ENCODE data around the gene FRMD4A. TPM values are rescaled to one million over a fixed set of nuclear protein-coding genes. Genes with fewer than 3 reads are reported as not detected.
"Not testable (repeated sequence)": the region's sequence is repeated elsewhere in the genome, so short reads cannot be mapped to it uniquely, and the experiment has no call there.

Gene FRMD4A
- total and polyA plus RNA-seq, 2 of the 4 experiments (the other 2 are of a cell fraction), result 30.3 to 68.8 TPM

DNA sequence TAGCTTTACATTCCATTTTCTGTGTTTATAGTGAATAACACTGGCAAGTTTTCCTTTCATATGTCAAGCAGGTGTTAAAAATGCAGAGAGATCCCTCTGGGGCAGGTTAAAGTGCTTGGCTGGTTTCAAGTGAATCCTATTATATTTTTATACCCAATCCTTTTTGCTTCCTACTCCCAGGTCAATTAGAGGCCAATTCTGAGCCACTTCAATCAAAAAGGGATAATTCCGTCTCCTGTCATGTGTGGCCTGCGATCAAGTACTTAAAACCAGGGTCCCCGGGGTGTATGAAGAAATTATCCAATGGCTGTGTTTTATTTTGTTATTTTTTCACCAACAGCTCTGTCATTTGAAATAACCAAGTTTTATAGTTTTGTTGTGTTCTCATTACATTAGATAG is 430.8 kb downstream of the FRMD4A start:
- Histone ChIP-seq H3K9ac (ENCODE audit: low read depth, low read length) (no peak overlapping the region), H3K27me3 (ENCODE audit: control insufficient read depth, insufficient read depth, low read length) (no peaks in the 10 kb centered on the region), H4K8ac (ENCODE audit: low read depth in 2 of 2, low read length in 2 of 2) (no peak overlapping the region), H4K5ac (ENCODE audit: low read depth, low read length) (no peak overlapping the region), H3K56ac (ENCODE audit: extremely low read depth, insufficient read depth, low read length) (no peak overlapping the region), H3K18ac (ENCODE audit: low read depth, low read length) (no peak overlapping the region), H3K14ac (replicated peaks; ENCODE audit: low read depth, low read length) (no peak overlapping the region), H2BK15ac (ENCODE audit: low read depth, low read length) (no peak overlapping the region), H2BK5ac (ENCODE audit: low read depth, low read length, poor library complexity, severe bottlenecking) (no peak overlapping the region), H2AK9ac (replicated peaks; ENCODE audit: low read depth, low read length, poor library complexity) (no peak overlapping the region), H3K36me3 (ENCODE audit: control insufficient read depth, insufficient read depth, low read length) (no peaks in the 10 kb centered on the region), H2AFZ (replicated peaks; ENCODE audit: low read length, poor library complexity) (no peak overlapping the region), H4K91ac (ENCODE audit: insufficient read depth, low read depth, low read length) (no peak overlapping the region), H3K4me1 (ENCODE audit: control insufficient read depth, insufficient read depth, low read length) (no peaks in the 10 kb centered on the region), H2AK5ac (ENCODE audit: low read depth, low read length) (no peak overlapping the region), H3K9me1 (ENCODE audit: insufficient read depth, low read length) (no peaks in the 10 kb centered on the region), H3K79me1 (ENCODE audit: low read depth in 1 of 2, low read length in 2 of 2) (no peaks in the 10 kb centered on the region), H3K4me2 (ENCODE audit: low read depth, low read length) (no peak overlapping the region), H3K4ac (ENCODE audit: low read depth, low read length) (no peak overlapping the region), H3K23ac (ENCODE audit: low read depth, low read length) (no peak overlapping the region), H3K9me3 (ENCODE audit: control insufficient read depth, insufficient read depth, low read length) (no peaks in the 10 kb centered on the region), H2BK20ac (ENCODE audit: low read depth, low read length) (no peak overlapping the region), H3K27ac (ENCODE audit: insufficient read depth, low read length) (no peak overlapping the region), H4K20me1 (ENCODE audit: insufficient read depth, low read length) (no peaks in the 10 kb centered on the region), H2BK120ac (ENCODE audit: low read depth, low read length) (no peak overlapping the region), H3K4me3 (ENCODE audit: insufficient read depth, low read depth, low read length) (no peak overlapping the region)
- BruUV-seq (replicated peaks), result no TSS peak
- dilution Hi-C loops (cut with HindIII; ENCODE audit: low sequenced_read_pairs, unreplicated experiment), result no loop called here
- CTCF ChIA-PET, result no interaction called here
- DNase-seq (no peak), ATAC-seq (ENCODE audit: low read depth) (no peak)
- no CpG with 5 or more reads among the region's 3 CpGs for WGBS, 2 experiments (ENCODE audit: extremely low coverage in 2 of 2, insufficient read length in 1 of 2)
- in situ Hi-C loops (cut with MboI; ENCODE audit: low sequenced_read_pairs), result no loop called here
- intact Hi-C loops (cut with micrococcal nuclease), result no loop called here
- POLR2A ChIA-PET (ENCODE audit: unreplicated experiment), result no interaction called here
- TF ChIP-seq, protein P1, sequence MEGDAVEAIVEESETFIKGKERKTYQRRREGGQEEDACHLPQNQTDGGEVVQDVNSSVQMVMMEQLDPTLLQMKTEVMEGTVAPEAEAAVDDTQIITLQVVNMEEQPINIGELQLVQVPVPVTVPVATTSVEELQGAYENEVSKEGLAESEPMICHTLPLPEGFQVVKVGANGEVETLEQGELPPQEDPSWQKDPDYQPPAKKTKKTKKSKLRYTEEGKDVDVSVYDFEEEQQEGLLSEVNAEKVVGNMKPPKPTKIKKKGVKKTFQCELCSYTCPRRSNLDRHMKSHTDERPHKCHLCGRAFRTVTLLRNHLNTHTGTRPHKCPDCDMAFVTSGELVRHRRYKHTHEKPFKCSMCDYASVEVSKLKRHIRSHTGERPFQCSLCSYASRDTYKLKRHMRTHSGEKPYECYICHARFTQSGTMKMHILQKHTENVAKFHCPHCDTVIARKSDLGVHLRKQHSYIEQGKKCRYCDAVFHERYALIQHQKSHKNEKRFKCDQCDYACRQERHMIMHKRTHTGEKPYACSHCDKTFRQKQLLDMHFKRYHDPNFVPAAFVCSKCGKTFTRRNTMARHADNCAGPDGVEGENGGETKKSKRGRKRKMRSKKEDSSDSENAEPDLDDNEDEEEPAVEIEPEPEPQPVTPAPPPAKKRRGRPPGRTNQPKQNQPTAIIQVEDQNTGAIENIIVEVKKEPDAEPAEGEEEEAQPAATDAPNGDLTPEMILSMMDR (conservative IDR thresholded peaks at IDR 0.05; ENCODE audit: low read depth, low read length), result no peak

DNA sequence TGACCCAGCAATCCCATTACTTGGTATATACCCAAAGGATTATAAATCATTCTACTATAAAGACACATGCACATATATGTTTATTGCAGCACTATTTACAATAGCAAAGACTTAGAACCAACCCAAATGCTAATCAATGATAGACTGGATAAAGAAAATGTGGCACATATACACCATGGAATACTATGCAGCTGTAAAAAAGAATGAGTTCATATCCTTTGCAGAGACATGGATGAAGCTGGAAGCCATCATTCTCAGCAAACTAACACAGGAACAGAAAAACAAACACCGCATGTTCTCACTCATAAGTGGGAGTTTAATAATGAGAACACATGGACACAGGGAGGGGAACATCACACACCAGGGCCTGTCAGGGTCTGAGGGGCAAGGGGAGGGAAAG is 434.6 kb downstream of the FRMD4A start:
- H2AFZ ChIP-seq (replicated peaks; ENCODE audit: low read length, poor library complexity); H3K23ac ChIP-seq (ENCODE audit: low read depth, low read length); H3K4me3 ChIP-seq (ENCODE audit: insufficient read depth, low read depth, low read length); H4K20me1 ChIP-seq (ENCODE audit: insufficient read depth, low read length); ATAC-seq (ENCODE audit: low read depth); intact Hi-C loops (cut with micrococcal nuclease); DNase-seq; H3K9me3 ChIP-seq (ENCODE audit: control insufficient read depth, insufficient read depth, low read length); H2BK120ac ChIP-seq (ENCODE audit: low read depth, low read length); H4K5ac ChIP-seq (ENCODE audit: low read depth, low read length); H3K9ac ChIP-seq (ENCODE audit: low read depth, low read length); in situ Hi-C loops (cut with MboI; ENCODE audit: low sequenced_read_pairs); H2BK15ac ChIP-seq (ENCODE audit: low read depth, low read length); H3K4me2 ChIP-seq (ENCODE audit: low read depth, low read length); H3K56ac ChIP-seq (ENCODE audit: extremely low read depth, insufficient read depth, low read length); H4K8ac ChIP-seq (ENCODE audit: low read depth in 2 of 2, low read length in 2 of 2); H3K27me3 ChIP-seq (ENCODE audit: control insufficient read depth, insufficient read depth, low read length); H2AK5ac ChIP-seq (ENCODE audit: low read depth, low read length); H2BK5ac ChIP-seq (ENCODE audit: low read depth, low read length, poor library complexity, severe bottlenecking); BruUV-seq (replicated peaks); dilution Hi-C loops (cut with HindIII; ENCODE audit: low sequenced_read_pairs, unreplicated experiment); H4K91ac ChIP-seq (ENCODE audit: insufficient read depth, low read depth, low read length); H3K27ac ChIP-seq (ENCODE audit: insufficient read depth, low read length); H2AK9ac ChIP-seq (replicated peaks; ENCODE audit: low read depth, low read length, poor library complexity); CTCF ChIA-PET; H3K18ac ChIP-seq (ENCODE audit: low read depth, low read length); H3K36me3 ChIP-seq (ENCODE audit: control insufficient read depth, insufficient read depth, low read length); POLR2A ChIA-PET (ENCODE audit: unreplicated experiment); H3K4ac ChIP-seq (ENCODE audit: low read depth, low read length); H3K4me1 ChIP-seq (ENCODE audit: control insufficient read depth, insufficient read depth, low read length); H2BK20ac ChIP-seq (ENCODE audit: low read depth, low read length); H3K14ac ChIP-seq (replicated peaks; ENCODE audit: low read depth, low read length): not testable (repeated sequence)
- Histone ChIP-seq H3K79me1 (ENCODE audit: low read depth in 1 of 2, low read length in 2 of 2) (peaks cover 3 to 27% of the 10 kb centered on the region in 2 experiments; a peak in 2 of 4 replicates), H3K9me1 (ENCODE audit: insufficient read depth, low read length) (peaks cover 11% of the 10 kb centered on the region)
- WGBS, 2 experiments (ENCODE audit: extremely low coverage in 2 of 2, insufficient read length in 1 of 2), result no CpG with 5 or more reads among the region's 1 CpG

All from IMR-90 (cell line).